Measurements from ENCODE around the gene RAB6B. TPM values are rescaled to one million over a fixed set of nuclear protein-coding genes. Genes with fewer than 3 reads are reported as not detected.

The RAB6B gene
- total RNA-seq, 1 experiment from 2014 or later = 0.52 TPM

- BruUV-seq (replicated peaks) = no TSS peak
- Histone ChIP-seq H3K9me3 (ENCODE audit: insufficient read depth, low read depth) (no peaks in the 10 kb centered on the region), H3K4me1 (replicated peaks; ENCODE audit: insufficient read depth) (no peaks in the 10 kb centered on the region), H3K27me3 (ENCODE audit: insufficient read depth, low read depth) (0 out of 2 replicates have a peak, but pooled peaks cover 8% of the 10 kb centered on the region), H3F3A (ENCODE audit: insufficient read depth, low read depth) (no peaks in the 10 kb centered on the region), H3K4me2 (no peak overlapping the region), H3K79me2 (ENCODE audit: low read depth) (no peaks in the 10 kb centered on the region), H3K9me2 (ENCODE audit: insufficient read depth) (no peaks in the 10 kb centered on the region), H3K36me3 (ENCODE audit: low read depth) (no peaks in the 10 kb centered on the region), H2AFZ (no peak overlapping the region), H3K4me3 (no peak overlapping the region), H3K27ac (no peak overlapping the region), H4K20me1 (ENCODE audit: insufficient read depth) (no peaks in the 10 kb centered on the region)
- ChIA-PET CTCF (no interaction called here), POLR2A (ENCODE audit: unreplicated experiment) (no interaction called here)
- intact Hi-C loops (cut with micrococcal nuclease; ENCODE audit: unreplicated experiment) = no loop called here
- no peak for DNase-seq
- no peak for TF ChIP-seq EZH2 (IDR thresholded peaks at IDR 0.05; ENCODE audit: low read depth)
- no peak for TF ChIP-seq CTCF (conservative IDR thresholded peaks at IDR 0.05)
Measured at GRCh38 chr3:133893683-133894352, 1.9 kb downstream of the RAB6B start.

- no peaks in the 10 kb centered on the region for H3F3A ChIP-seq (ENCODE audit: insufficient read depth, low read depth)
- no peaks in the 10 kb centered on the region for H3K36me3 ChIP-seq (ENCODE audit: low read depth)
- no peak overlapping the region for H3K27ac ChIP-seq
- TF ChIP-seq CTCF (conservative IDR thresholded peaks at IDR 0.05) (no peak), EZH2 (IDR thresholded peaks at IDR 0.05; ENCODE audit: low read depth) (no peak)
- no peaks in the 10 kb centered on the region for H3K79me2 ChIP-seq (ENCODE audit: low read depth)
- BruUV-seq (replicated peaks) = no TSS peak
- H3K27me3 ChIP-seq (ENCODE audit: insufficient read depth, low read depth) = 0 out of 2 replicates have a peak, but pooled peaks cover 8% of the 10 kb centered on the region
- H3K9me2 ChIP-seq (ENCODE audit: insufficient read depth) = no peaks in the 10 kb centered on the region
- no peak overlapping the region for H2AFZ ChIP-seq
- ChIA-PET CTCF (no interaction called here), POLR2A (ENCODE audit: unreplicated experiment) (no interaction called here)
- no peak overlapping the region for H3K4me2 ChIP-seq
- DNase-seq = no peak
- no peaks in the 10 kb centered on the region for H4K20me1 ChIP-seq (ENCODE audit: insufficient read depth)
- H3K4me1 ChIP-seq (replicated peaks; ENCODE audit: insufficient read depth) = no peaks in the 10 kb centered on the region
- intact Hi-C loops (cut with micrococcal nuclease; ENCODE audit: unreplicated experiment) = no loop called here
- H3K4me3 ChIP-seq = no peak overlapping the region
- no peaks in the 10 kb centered on the region for H3K9me3 ChIP-seq (ENCODE audit: insufficient read depth, low read depth)
Measured at GRCh38 chr3:133892541-133893231, 3.0 kb downstream of the RAB6B start.

- Histone ChIP-seq H2AFZ (no peak overlapping the region), H3K79me2 (ENCODE audit: low read depth) (no peaks in the 10 kb centered on the region), H4K20me1 (ENCODE audit: insufficient read depth) (no peaks in the 10 kb centered on the region), H3K4me1 (replicated peaks; ENCODE audit: insufficient read depth) (no peaks in the 10 kb centered on the region), H3K9me3 (ENCODE audit: insufficient read depth, low read depth) (no peaks in the 10 kb centered on the region), H3K4me2 (no peak overlapping the region), H3K36me3 (ENCODE audit: low read depth) (no peaks in the 10 kb centered on the region), H3K27me3 (ENCODE audit: insufficient read depth, low read depth) (0 out of 2 replicates have a peak, but pooled peaks cover 8% of the 10 kb centered on the region), H3K9me2 (ENCODE audit: insufficient read depth) (no peaks in the 10 kb centered on the region), H3F3A (ENCODE audit: insufficient read depth, low read depth) (no peaks in the 10 kb centered on the region), H3K27ac (no peak overlapping the region), H3K4me3 (no peak overlapping the region)
- BruUV-seq (replicated peaks) = no TSS peak
- TF ChIP-seq EZH2 (IDR thresholded peaks at IDR 0.05; ENCODE audit: low read depth) (no peak), CTCF (conservative IDR thresholded peaks at IDR 0.05) (no peak)
- intact Hi-C loops (cut with micrococcal nuclease; ENCODE audit: unreplicated experiment) = no loop called here
- DNase-seq = no peak
- CTCF ChIA-PET = no interaction called here
- POLR2A ChIA-PET (ENCODE audit: unreplicated experiment) = no interaction called here
Measured at GRCh38 chr3:133891662-133892378, 3.9 kb downstream of the RAB6B start.

Measured in PC-9 (cell line).